Fibroblast of pulmonary artery (primary cell): ENCODE results near the gene ARHGEF19.
"Not testable (repeated sequence)": the region's sequence is repeated elsewhere in the genome, so short reads cannot be mapped to it uniquely, and the experiment has no call there.

Experiments
- DNase-seq: peaks from one replicate; pipeline ENCODE4 v3.0.0-alpha.2; 2010; ENCODE audit warnings: low read depth
- H3K4me3 ChIP-seq: replicated peaks from 2 replicates; pipeline ENCODE4 v1.5.1; 2011; ENCODE audit warnings: low read depth, mild to moderate bottlenecking, control low read depth, low read length, moderate library complexity
- TF ChIP-seq, protein P1 (sequence below): IDR thresholded peaks from 2 replicates; pipeline ENCODE4 v1.5.1; 2011; ENCODE audit warnings: mild to moderate bottlenecking, control low read depth, low read length, inconsistent platforms; ENCODE audit errors: missing control alignments

ARHGEF19 gene

DNA sequence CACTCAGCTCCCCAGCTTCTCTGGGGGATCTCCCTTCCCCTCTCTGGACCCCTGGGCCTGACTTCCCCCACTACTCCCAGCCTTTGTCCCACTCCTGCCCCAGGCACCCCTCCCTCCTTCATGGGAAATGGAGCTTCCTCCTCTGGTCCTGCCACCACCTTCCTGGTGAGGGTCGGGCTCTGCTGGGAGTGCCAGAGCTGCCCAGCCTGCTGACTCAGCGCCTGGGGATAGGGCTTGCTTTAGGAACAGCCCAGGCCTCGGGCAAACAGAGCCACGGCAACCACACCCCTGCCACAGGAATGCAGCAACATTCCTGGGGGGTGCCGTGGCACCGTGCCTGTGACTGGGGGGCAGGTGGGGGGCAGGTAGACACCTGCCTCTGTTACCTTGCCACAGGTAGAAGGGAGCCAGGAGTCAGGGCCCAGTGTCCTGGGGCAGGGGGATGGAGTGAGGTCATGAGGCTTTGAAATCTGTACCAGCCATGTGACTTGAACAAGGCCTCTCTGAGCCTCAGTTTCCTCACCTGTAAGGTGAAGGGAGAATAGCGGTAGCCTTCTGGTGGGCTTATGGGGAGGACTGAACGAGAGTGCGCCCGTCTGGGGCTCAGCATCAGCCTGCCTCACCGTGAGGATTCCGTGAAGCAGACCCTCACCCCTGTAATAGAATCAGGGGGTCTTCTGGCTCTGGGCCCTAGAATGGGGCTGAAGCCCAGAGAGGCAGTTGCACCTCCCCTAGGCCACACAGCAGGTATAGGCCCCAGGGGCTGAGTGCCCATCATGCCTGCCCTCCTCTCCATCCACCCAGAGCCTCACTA lies 38.8 kb downstream of the ARHGEF19 start:
- TF ChIP-seq, protein P1, sequence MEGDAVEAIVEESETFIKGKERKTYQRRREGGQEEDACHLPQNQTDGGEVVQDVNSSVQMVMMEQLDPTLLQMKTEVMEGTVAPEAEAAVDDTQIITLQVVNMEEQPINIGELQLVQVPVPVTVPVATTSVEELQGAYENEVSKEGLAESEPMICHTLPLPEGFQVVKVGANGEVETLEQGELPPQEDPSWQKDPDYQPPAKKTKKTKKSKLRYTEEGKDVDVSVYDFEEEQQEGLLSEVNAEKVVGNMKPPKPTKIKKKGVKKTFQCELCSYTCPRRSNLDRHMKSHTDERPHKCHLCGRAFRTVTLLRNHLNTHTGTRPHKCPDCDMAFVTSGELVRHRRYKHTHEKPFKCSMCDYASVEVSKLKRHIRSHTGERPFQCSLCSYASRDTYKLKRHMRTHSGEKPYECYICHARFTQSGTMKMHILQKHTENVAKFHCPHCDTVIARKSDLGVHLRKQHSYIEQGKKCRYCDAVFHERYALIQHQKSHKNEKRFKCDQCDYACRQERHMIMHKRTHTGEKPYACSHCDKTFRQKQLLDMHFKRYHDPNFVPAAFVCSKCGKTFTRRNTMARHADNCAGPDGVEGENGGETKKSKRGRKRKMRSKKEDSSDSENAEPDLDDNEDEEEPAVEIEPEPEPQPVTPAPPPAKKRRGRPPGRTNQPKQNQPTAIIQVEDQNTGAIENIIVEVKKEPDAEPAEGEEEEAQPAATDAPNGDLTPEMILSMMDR, result no peak
- peak; percentile 73 for DNase-seq
- H3K4me3 ChIP-seq, result no peak overlapping the region

DNA sequence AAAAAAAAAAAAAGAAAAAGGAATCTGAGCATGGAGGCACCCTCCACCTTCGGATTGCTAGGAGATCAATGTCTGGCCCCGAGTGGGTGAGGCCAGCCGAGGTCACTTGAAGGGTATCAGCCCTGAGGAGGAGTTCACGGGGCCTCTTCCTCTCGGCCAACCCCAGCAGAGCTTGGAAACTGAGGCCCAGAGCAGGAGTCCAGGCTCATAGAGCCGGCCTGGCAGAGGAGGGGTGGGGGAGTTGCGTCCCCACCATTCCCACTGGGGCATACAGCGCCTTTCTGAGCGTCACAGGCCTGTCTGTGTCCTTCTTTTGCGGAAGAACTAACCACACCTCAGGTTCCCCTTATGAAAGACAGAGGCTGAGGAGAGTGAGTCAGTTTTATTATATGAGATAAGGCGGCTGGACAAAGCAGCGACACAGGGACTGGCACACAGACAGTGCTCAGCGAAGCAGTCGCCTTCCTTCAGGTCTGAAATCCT lies 39.4 kb downstream of the ARHGEF19 start:
- no peak overlapping the region for H3K4me3 ChIP-seq
- TF ChIP-seq, protein P1, result no peak
- DNase-seq, result peak; percentile 72

DNA sequence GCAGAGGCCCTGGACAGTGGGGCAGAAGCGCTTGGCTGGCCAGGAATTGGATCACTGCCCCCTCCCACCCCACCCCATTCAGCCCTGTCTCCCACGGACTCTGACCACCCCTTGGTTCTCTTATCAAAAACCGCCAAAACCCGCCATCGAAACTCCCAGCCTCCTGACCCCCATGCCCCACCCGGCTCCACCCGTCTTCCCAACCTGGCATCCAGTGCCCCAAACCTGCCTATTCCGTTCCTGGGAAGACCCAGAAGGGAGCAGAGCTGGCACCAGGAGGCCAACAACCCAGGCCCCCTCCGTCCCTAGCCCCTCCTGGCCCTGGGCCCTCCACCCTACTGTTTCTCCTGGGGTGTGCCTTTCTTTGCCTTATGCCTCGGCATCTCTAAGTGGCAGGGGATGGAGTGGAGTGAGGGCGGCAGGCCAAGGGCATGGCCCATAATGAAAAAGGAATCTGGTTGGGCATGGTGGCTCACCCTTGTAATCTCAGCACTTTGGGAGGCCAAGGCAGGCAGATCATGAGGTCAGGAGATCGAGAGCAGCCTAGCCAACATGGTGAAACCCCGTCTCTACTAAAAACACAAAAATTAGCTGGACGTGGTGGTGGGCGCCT lies 40.1 kb downstream of the ARHGEF19 start:
- TF ChIP-seq, protein P1, result no peak
- DNase-seq, result no peak
- no peak overlapping the region for H3K4me3 ChIP-seq

GRCh38 chr1:16171314-16172151 lies 40.9 kb downstream of the ARHGEF19 start:
- H3K4me3 ChIP-seq, result no peak overlapping the region
- no peak for DNase-seq
- TF ChIP-seq, protein P1, result no peak

DNA sequence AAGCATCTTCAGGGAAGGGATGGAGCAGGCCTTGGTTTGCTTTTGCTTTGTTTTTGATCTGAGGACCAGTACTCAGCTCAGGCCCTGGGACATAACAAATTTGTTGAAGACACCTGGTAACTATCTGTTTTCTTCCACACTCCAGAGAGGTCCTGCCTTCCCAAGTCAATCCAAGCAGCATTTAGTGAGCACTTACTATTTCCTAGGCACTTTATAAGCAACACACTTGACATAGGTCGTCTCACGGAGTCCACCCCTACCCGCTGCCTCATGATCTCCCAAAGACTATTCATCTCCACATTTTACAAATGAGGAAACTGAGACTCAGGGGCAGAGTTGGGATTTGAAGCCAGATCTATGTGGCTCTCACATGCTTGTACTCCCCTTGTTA lies 42.2 kb downstream of the ARHGEF19 start:
- TF ChIP-seq, protein P1, result no peak

GRCh38 chr1:16168622-16169360 lies 43.7 kb downstream of the ARHGEF19 start:
- DNase-seq, result no peak
- H3K4me3 ChIP-seq, result no peak overlapping the region
- TF ChIP-seq, protein P1, result no peak

More for the DNA sequence above, 42.2 kb downstream of the ARHGEF19 start:
- DNase-seq, result no peak
- no peak overlapping the region for H3K4me3 ChIP-seq

GRCh38 chr1:16168144-16168495 lies 44.3 kb downstream of the ARHGEF19 start:
- peak overlapping the region; percentile 49 for H3K4me3 ChIP-seq

More at GRCh38 chr1:16168144-16168495, 44.3 kb downstream of the ARHGEF19 start:
- DNase-seq, result not testable (repeated sequence)
